Activated CD8-positive, alpha-beta memory T cell treated with anti-CD3 and anti-CD28 coated beads for 36 hours (primary cell): ENCODE data around the gene KIR2DL3. TPM values are rescaled to one million over a fixed set of nuclear protein-coding genes. Genes with fewer than 3 reads are reported as not detected.
"Not testable (repeated sequence)": the region's sequence is repeated elsewhere in the genome, so short reads cannot be mapped to it uniquely, and the experiment has no call there.

Source experiments
- CTCF ChIA-PET: fragments of 350-600 bp; sonication (Branson Sonifier 250); formaldehyde crosslinking; loops from one replicate; lab custom pipeline; 2021; ENCODE audit warnings: antibody characterized with exemption; lab: Charles Lee
- POLR2A ChIA-PET: fragments of 350-600 bp; sonication (Branson Sonifier 250); formaldehyde crosslinking; loops from one replicate; lab custom pipeline; 2021; ENCODE audit warnings: antibody characterized with exemption; lab: Charles Lee
- total RNA-seq, 2 experiments: library from RNA; stranded (reverse); gene quantifications; one replicate each; pipeline ENCODE4 v1.2.3, GENCODE V29; 2021

KIR2DL3 gene
- total RNA-seq, 2 experiments from 2014 or later = 0.57 to 0.74 TPM

GRCh38 chr19:54739587-54740497 lies 1.5 kb downstream of the KIR2DL3 start:
- POLR2A ChIA-PET = no interaction called here
- CTCF ChIA-PET = no interaction called here

- CTCF ChIA-PET, POLR2A ChIA-PET: not testable (repeated sequence)
Observed at GRCh38 chr19:54741950-54742349, 3.6 kb downstream of the KIR2DL3 start.

GRCh38 chr19:54744080-54744479 lies 5.8 kb downstream of the KIR2DL3 start:
- CTCF ChIA-PET, POLR2A ChIA-PET: not testable (repeated sequence)

GRCh38 chr19:54747614-54748322 lies 9.5 kb downstream of the KIR2DL3 start:
- CTCF ChIA-PET, POLR2A ChIA-PET: not testable (repeated sequence)

- CTCF ChIA-PET, POLR2A ChIA-PET: not testable (repeated sequence)
Observed at GRCh38 chr19:54750276-54750675, 12.0 kb downstream of the KIR2DL3 start.

GRCh38 chr19:54756204-54757110 lies 18.1 kb downstream of the KIR2DL3 start:
- CTCF ChIA-PET, POLR2A ChIA-PET: not testable (repeated sequence)

GRCh38 chr19:54758577-54758976 lies 20.3 kb downstream of the KIR2DL3 start:
- CTCF ChIA-PET, POLR2A ChIA-PET: not testable (repeated sequence)

- CTCF ChIA-PET, POLR2A ChIA-PET: not testable (repeated sequence)
Observed at GRCh38 chr19:54764219-54764618, 25.9 kb downstream of the KIR2DL3 start.

- CTCF ChIA-PET, POLR2A ChIA-PET: not testable (repeated sequence)
Observed at GRCh38 chr19:54766464-54766863, 28.2 kb downstream of the KIR2DL3 start.

- POLR2A ChIA-PET, CTCF ChIA-PET: not testable (repeated sequence)
Observed at GRCh38 chr19:54769646-54770045, 31.3 kb downstream of the KIR2DL3 start, which contains the start of gene KIR2DL1. TSS of gene KIR2DL1 (plus strand) at chr19:54769793. CDS start at chr19:54769851, 58 bp downstream.

GRCh38 chr19:54770511-54770910 lies 32.2 kb downstream of the KIR2DL3 start:
- CTCF ChIA-PET, POLR2A ChIA-PET: not testable (repeated sequence)

- POLR2A ChIA-PET, CTCF ChIA-PET: not testable (repeated sequence)
Observed at GRCh38 chr19:54771018-54771960, 33.0 kb downstream of the KIR2DL3 start.

- CTCF ChIA-PET, POLR2A ChIA-PET: not testable (repeated sequence)
Observed at GRCh38 chr19:54772666-54773065, 34.4 kb downstream of the KIR2DL3 start.

- POLR2A ChIA-PET, CTCF ChIA-PET: not testable (repeated sequence)
Observed at GRCh38 chr19:54775095-54775815, 36.9 kb downstream of the KIR2DL3 start.

GRCh38 chr19:54775830-54776229 lies 37.5 kb downstream of the KIR2DL3 start:
- CTCF ChIA-PET, POLR2A ChIA-PET: not testable (repeated sequence)

GRCh38 chr19:54777851-54778250 lies 39.5 kb downstream of the KIR2DL3 start:
- CTCF ChIA-PET, POLR2A ChIA-PET: not testable (repeated sequence)

GRCh38 chr19:54778896-54779295 lies 40.6 kb downstream of the KIR2DL3 start:
- POLR2A ChIA-PET, CTCF ChIA-PET: not testable (repeated sequence)

GRCh38 chr19:54782916-54783315 lies 44.6 kb downstream of the KIR2DL3 start:
- POLR2A ChIA-PET, CTCF ChIA-PET: not testable (repeated sequence)
